DND-41 (cell line): ENCODE measurements around the gene POM121L12.

Experiments
- ATAC-seq: fragments of 200-7000 bp; cut with Tn5 transposase; 3 replicates; pipeline ENCODE4 v1.9.1; 2021; ENCODE audit warnings: low read depth; ENCODE audit not compliant: insufficient read depth
- DNase-seq: peaks from one replicate; pipeline ENCODE4 v3.0.0-alpha.2; 2020
- H2AFZ ChIP-seq: 2 replicates; pipeline ENCODE4 v1.6.0; 2012; ENCODE audit warnings: low read depth, low read length
- H3K27ac ChIP-seq: 2 replicates; pipeline ENCODE4 v1.5.1; 2012; ENCODE audit warnings: low read length, inconsistent platforms
- H3K27me3 ChIP-seq: fragments of 200-600 bp; sonication (generic); 2 replicates; pipeline ENCODE4 v1.6.0; 2012; ENCODE audit warnings: low read length, mild to moderate bottlenecking, inconsistent platforms; ENCODE audit not compliant: insufficient read depth, poor library complexity
- H3K36me3 ChIP-seq: 2 replicates; pipeline ENCODE4 v1.5.1; 2012; ENCODE audit warnings: low read length, inconsistent platforms; ENCODE audit not compliant: insufficient read depth
- H3K4me1 ChIP-seq: 2 replicates; pipeline ENCODE4 v1.5.1; 2012; ENCODE audit warnings: mild to moderate bottlenecking, low read length; ENCODE audit not compliant: insufficient read depth
- H3K4me2 ChIP-seq: 2 replicates; pipeline ENCODE4 v1.6.0; 2012; ENCODE audit warnings: mild to moderate bottlenecking, moderate library complexity, low read length, inconsistent platforms; ENCODE audit not compliant: insufficient read depth
- H3K4me3 ChIP-seq, 2 experiments: fragments of 200-600 bp in 1 of 2; shearing (Covaris generic) in 1 of 2; 2 replicates each; pipeline ENCODE4 v1.5.1; 2012 to 2016; ENCODE audit warnings: inconsistent platforms in 2 of 2, low read length in 2 of 2, mild to moderate bottlenecking in 2 of 2, low read depth in 1 of 2, moderate library complexity in 1 of 2
- H3K79me2 ChIP-seq: 2 replicates; pipeline ENCODE4 v1.6.0; 2012; ENCODE audit warnings: low read length, inconsistent platforms; ENCODE audit not compliant: insufficient read depth
- H3K9ac ChIP-seq: 2 replicates; pipeline ENCODE4 v1.6.0; 2012; ENCODE audit warnings: low read depth, mild to moderate bottlenecking, inconsistent platforms, low read length, moderate library complexity
- H3K9me3 ChIP-seq: 2 replicates; pipeline ENCODE4 v1.5.1; 2012; ENCODE audit warnings: low read length, moderate library complexity, mild to moderate bottlenecking, inconsistent platforms; ENCODE audit not compliant: insufficient read depth, severe bottlenecking
- H4K20me1 ChIP-seq: 2 replicates; pipeline ENCODE4 v1.6.0; 2012; ENCODE audit warnings: low read length; ENCODE audit not compliant: insufficient read depth
- EZH2 ChIP-seq: IDR thresholded peaks from 3 replicates; pipeline ENCODE4 v1.6.1; 2012; ENCODE audit warnings: borderline replicate concordance, low read depth, mild to moderate bottlenecking, moderate library complexity, low read length, inconsistent platforms; ENCODE audit not compliant: severe bottlenecking
- TF ChIP-seq, protein P1 (sequence below): IDR thresholded peaks from 2 replicates; pipeline ENCODE4 v1.5.1; 2012; ENCODE audit warnings: borderline replicate concordance, low read length, moderate library complexity, mild to moderate bottlenecking; ENCODE audit not compliant: poor library complexity, severe bottlenecking; ENCODE audit errors: extremely low read depth

POM121L12 gene

DNA sequence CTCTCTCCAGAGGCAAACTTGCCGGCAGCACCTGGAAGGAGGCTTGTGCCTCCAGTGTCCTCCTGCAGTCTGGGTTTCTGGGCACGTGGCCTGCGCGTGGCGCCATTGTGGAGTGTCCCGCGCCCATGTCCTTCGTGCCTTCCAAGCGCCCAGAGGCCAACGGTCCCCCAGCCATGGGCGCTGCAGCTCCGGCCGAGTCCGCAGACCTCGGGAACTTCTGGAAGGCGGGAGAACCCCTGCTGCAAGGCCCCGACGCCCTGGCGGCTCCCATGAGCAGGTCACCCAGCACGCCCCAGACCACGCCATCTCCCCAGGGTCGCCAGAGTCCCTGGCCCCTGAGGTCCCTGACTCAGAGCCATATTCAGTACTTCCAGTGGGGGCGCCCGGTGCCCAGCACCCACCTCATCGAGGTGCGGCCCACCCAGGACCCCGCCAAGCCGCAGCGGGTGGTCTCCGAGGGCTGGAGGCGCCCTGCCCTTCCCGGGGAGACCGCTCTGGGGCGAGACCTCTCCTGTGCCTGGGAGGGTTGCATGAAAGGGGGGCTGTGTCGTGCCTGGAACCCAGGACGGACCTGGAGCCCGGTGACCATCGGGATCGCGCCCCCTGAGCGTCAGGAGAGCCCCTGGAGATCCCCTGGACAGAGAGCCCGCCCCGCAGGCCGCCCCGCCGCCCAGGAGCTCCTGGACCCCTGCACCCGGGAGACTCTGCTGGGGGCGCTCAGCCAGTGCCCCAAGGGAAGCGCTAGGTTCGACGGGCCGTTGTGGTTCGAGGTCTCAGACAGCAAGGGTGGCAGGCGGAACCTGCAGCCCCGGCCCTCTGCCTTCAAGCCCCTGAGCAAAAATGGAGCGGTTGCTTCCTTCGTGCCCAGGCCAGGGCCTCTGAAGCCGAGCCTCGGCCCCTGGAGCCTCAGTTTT is at the start of gene POM121L12:
POM121L12 (plus strand) TSS at position 135 of the 914 bp plus-strand sequence; CDS start at position 174, 39 bp downstream.
- Histone ChIP-seq H3K9ac (no peak within 1 kb of the TSS), H4K20me1 (no peaks in the 10 kb centered on the region), H3K4me1 (no peaks in the 10 kb centered on the region), H3K79me2 (no peaks in the 10 kb centered on the region), H3K27ac (no peak within 1 kb of the TSS), H3K4me3 (no peak within 1 kb of the TSS), H3K4me2 (no peak within 1 kb of the TSS), H2AFZ (no peak within 1 kb of the TSS), H3K9me3 (no peaks in the 10 kb centered on the region), H3K27me3 (no peaks in the 10 kb centered on the region), H3K36me3 (no peaks in the 10 kb centered on the region)
- DNase-seq (no peak), ATAC-seq (no peak)
- TF ChIP-seq, protein P1, sequence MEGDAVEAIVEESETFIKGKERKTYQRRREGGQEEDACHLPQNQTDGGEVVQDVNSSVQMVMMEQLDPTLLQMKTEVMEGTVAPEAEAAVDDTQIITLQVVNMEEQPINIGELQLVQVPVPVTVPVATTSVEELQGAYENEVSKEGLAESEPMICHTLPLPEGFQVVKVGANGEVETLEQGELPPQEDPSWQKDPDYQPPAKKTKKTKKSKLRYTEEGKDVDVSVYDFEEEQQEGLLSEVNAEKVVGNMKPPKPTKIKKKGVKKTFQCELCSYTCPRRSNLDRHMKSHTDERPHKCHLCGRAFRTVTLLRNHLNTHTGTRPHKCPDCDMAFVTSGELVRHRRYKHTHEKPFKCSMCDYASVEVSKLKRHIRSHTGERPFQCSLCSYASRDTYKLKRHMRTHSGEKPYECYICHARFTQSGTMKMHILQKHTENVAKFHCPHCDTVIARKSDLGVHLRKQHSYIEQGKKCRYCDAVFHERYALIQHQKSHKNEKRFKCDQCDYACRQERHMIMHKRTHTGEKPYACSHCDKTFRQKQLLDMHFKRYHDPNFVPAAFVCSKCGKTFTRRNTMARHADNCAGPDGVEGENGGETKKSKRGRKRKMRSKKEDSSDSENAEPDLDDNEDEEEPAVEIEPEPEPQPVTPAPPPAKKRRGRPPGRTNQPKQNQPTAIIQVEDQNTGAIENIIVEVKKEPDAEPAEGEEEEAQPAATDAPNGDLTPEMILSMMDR: no peak
- no peak for TF ChIP-seq EZH2

DNA sequence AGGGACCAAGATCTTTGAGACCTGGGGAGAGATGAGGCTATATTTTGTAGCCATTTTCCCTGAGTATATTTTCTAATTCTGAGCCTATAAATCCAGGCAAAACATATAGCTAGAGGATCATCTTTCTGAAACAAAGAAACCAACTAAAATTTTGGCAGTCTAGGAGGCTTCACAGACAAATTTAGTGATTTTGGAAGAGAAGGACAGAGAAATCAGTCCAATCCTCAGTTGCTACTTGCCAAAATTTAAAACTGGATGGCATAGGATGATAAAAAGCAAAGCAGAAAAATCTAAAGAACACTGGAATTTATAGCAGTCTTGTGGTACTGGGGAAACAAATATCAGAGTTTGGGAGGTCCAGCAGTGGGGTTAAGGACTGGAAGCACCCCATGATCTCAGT is 43.4 kb upstream of the POM121L12 start:
- no peak overlapping the region for H3K4me3 ChIP-seq
- TF ChIP-seq EZH2: no peak
- TF ChIP-seq, protein P1: no peak
- no peaks in the 10 kb centered on the region for H3K79me2 ChIP-seq
- H3K27me3 ChIP-seq: no peaks in the 10 kb centered on the region
- ATAC-seq (no peak), DNase-seq (no peak)
- no peak overlapping the region for H3K9ac ChIP-seq
- H3K4me1 ChIP-seq: no peaks in the 10 kb centered on the region
- no peaks in the 10 kb centered on the region for H3K9me3 ChIP-seq
- H4K20me1 ChIP-seq: no peaks in the 10 kb centered on the region
- H3K36me3 ChIP-seq: no peaks in the 10 kb centered on the region
- H3K27ac ChIP-seq: no peak overlapping the region
- H2AFZ ChIP-seq: no peak overlapping the region
- no peak overlapping the region for H3K4me2 ChIP-seq

DNA sequence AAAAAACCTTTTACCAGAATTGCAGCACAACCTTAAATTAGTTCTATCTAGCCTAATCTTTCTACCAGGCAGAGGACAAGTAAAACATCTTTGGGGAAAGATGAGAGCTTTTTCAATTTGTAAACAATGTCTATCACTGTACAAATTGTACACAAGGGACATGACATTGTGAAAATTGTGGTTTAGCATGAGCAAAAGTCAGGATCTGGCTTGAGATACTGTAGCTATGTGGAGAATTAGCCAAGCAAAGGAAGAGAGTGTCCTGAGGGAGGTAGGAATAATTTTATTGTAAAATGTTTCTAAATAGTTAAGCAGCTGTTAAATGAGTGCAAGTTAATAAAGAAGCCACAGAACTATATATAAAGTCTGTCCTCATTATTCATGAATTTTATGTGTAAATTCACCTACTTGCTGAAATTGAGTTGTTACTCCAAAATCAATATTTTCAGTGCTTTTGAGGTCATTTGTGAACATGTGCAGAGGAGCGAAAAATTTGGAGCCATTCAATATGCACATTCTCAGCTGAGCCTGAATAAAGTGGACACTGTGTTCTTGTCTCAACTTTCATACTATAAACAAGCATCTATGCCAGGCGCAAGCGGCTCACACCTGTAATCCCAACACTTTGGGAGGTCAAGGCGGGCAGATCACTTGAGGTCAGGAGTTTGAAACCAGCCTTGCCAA is 42.8 kb upstream of the POM121L12 start:
- ATAC-seq: no peak
- no peaks in the 10 kb centered on the region for H4K20me1 ChIP-seq
- no peaks in the 10 kb centered on the region for H3K36me3 ChIP-seq
- H3K79me2 ChIP-seq: no peaks in the 10 kb centered on the region
- no peaks in the 10 kb centered on the region for H3K27me3 ChIP-seq
- H3K4me2 ChIP-seq: no peak overlapping the region
- no peaks in the 10 kb centered on the region for H3K9me3 ChIP-seq
- H3K27ac ChIP-seq: no peak overlapping the region
- H3K4me3 ChIP-seq: no peak overlapping the region
- TF ChIP-seq EZH2: no peak
- TF ChIP-seq, protein P1: no peak
- H2AFZ ChIP-seq: no peak overlapping the region
- no peak for DNase-seq
- H3K4me1 ChIP-seq: no peaks in the 10 kb centered on the region
- no peak overlapping the region for H3K9ac ChIP-seq
